ENCODE data around the gene LBH. TPM values are rescaled to one million over a fixed set of nuclear protein-coding genes. Genes with fewer than 3 reads are reported as not detected.

Gene LBH
- total RNA-seq, 2 experiments from 2014 or later = 3.0 to 3.7 TPM

GRCh38 chr2:30206461-30207430 is 24.6 kb upstream of the LBH start:
- H3K4me1 ChIP-seq (ENCODE audit: insufficient read depth, low read length, poor library complexity, severe bottlenecking) = peaks cover 13% of the 10 kb centered on the region
- TF ChIP-seq CTCF (conservative IDR thresholded peaks at IDR 0.05; ENCODE audit: low read length) (no peak), EZH2phosphoT487 (IDR thresholded peaks at IDR 0.05; ENCODE audit: borderline replicate concordance, low read depth, low read length) (no peak)
- H2AFZ ChIP-seq (ENCODE audit: low read length) = no peak overlapping the region
- no peaks in the 10 kb centered on the region for H3K9me2 ChIP-seq (ENCODE audit: insufficient read depth, low read length)
- H3K4me2 ChIP-seq (ENCODE audit: low read length) = no peak overlapping the region
- H3K4me3 ChIP-seq (ENCODE audit: low read depth, low read length, poor library complexity, severe bottlenecking) = no peak overlapping the region
- H3K36me3 ChIP-seq (ENCODE audit: insufficient read depth, low read length) = no peaks in the 10 kb centered on the region
- BruUV-seq (replicated peaks) = no TSS peak
- no peaks in the 10 kb centered on the region for H3K79me2 ChIP-seq (ENCODE audit: insufficient read depth, low read depth, low read length)
- no peak overlapping the region for H3K27ac ChIP-seq (ENCODE audit: low read depth, low read length, poor library complexity, severe bottlenecking)
- POLR2A ChIA-PET = interaction anchor here (0.6 to 1.4 kb wide), 6 partner anchors 8 to 496 kb away, joined by 3 to 4 read pairs (median 4); no protein-coding TSS in a partner anchor
- DNase-seq (ENCODE audit: low spot score) = no peak
- intact Hi-C loops (cut with micrococcal nuclease; ENCODE audit: unreplicated experiment) = loop anchor here (2.0 to 5.0 kb wide), 3 partner anchors 42 to 241 kb away; partner anchors contain the start of gene LCLAT1
- H3K9me3 ChIP-seq (ENCODE audit: low read length) = no peaks in the 10 kb centered on the region
- H4K20me1 ChIP-seq (ENCODE audit: insufficient read depth, low read length) = no peaks in the 10 kb centered on the region
- CTCF ChIA-PET (ENCODE audit: unreplicated experiment) = no interaction called here

GRCh38 chr2:30208453-30208852 is 22.9 kb upstream of the LBH start:
- TF ChIP-seq CTCF (conservative IDR thresholded peaks at IDR 0.05; ENCODE audit: low read length) = peak; percentile 95
- no peak for TF ChIP-seq EZH2phosphoT487 (IDR thresholded peaks at IDR 0.05; ENCODE audit: borderline replicate concordance, low read depth, low read length)
- Histone ChIP-seq H3K4me2 (ENCODE audit: low read length) (no peak overlapping the region), H3K4me1 (ENCODE audit: insufficient read depth, low read length, poor library complexity, severe bottlenecking) (peaks cover 13% of the 10 kb centered on the region), H3K4me3 (ENCODE audit: low read depth, low read length, poor library complexity, severe bottlenecking) (no peak overlapping the region), H3K9me3 (ENCODE audit: low read length) (no peaks in the 10 kb centered on the region), H4K20me1 (ENCODE audit: insufficient read depth, low read length) (no peaks in the 10 kb centered on the region), H3K79me2 (ENCODE audit: insufficient read depth, low read depth, low read length) (no peaks in the 10 kb centered on the region), H3K36me3 (ENCODE audit: insufficient read depth, low read length) (no peaks in the 10 kb centered on the region), H2AFZ (ENCODE audit: low read length) (no peak overlapping the region), H3K27ac (ENCODE audit: low read depth, low read length, poor library complexity, severe bottlenecking) (no peak overlapping the region), H3K9me2 (ENCODE audit: insufficient read depth, low read length) (no peaks in the 10 kb centered on the region)
- intact Hi-C loops (cut with micrococcal nuclease; ENCODE audit: unreplicated experiment) = loop anchor here (1.0 to 5.0 kb wide), 4 partner anchors 116 to 499 kb away; partner anchors contain the start of gene LCLAT1
- DNase-seq (ENCODE audit: low spot score) = peak; percentile 62
- BruUV-seq (replicated peaks) = no TSS peak
- POLR2A ChIA-PET = interaction anchor here (0.6 to 2.3 kb wide), 7 partner anchors 12 to 179 kb away, joined by 3 to 7 read pairs (median 5); no protein-coding TSS in a partner anchor
- CTCF ChIA-PET (ENCODE audit: unreplicated experiment) = interaction anchor here (0.7 to 2.2 kb wide), 5 partner anchors 43 to 503 kb away, joined by 3 to 8 read pairs (median 4); no protein-coding TSS in a partner anchor

Data from OCI-LY7 (cell line).